Measurements from ENCODE around the gene FRMD5. TPM values are rescaled to one million over a fixed set of nuclear protein-coding genes. Genes with fewer than 3 reads are reported as not detected.

Gene FRMD5
- polyA plus RNA-seq, 1 donor from 2014 or later, result 0.30 TPM

- peaks cover 34 to 41% (median 35%) of the 10 kb centered on the region in 3 donors for H3K4me1 Mint-ChIP-seq
- H3K27ac Mint-ChIP-seq, result peak within 1 kb of the TSS; percentile 79 to 98 (median 97)
- H3K27me3 Mint-ChIP-seq, result no peaks in the 10 kb centered on the region
- H3K36me3 Mint-ChIP-seq, result no peaks in the 10 kb centered on the region
- peak within 1 kb of the TSS; percentile 94 to 100 (median 98) for H3K4me3 Mint-ChIP-seq
- H3K9me3 Mint-ChIP-seq, result no peaks in the 10 kb centered on the region
These were observed 370.5 kb downstream of the FRMD5 start, which contains the start of gene MFAP1 for GRCh38 chr15:43824302-43825246. TSS of gene MFAP1 (minus strand) at chr15:43824690. CDS start at chr15:43824569, 121 bp downstream.

DNA sequence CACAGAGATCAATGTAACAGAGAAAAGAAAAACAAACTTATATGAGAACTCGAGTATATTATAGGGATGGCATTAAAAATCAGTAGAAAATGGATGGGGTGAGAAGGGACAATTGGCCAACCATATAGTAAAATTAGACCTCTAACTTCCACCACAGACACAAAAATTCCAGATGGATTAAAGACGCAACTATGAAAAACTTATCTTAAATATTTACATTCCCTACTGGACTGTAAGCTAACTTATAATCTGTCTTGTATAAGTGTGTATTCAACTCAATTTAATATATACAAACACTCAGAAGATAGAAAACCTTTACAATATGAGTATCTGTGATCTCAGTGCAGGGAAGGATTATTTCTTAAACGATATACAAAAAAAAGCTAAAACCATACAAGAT lies 373.6 kb downstream of the FRMD5 start:
- Mint-ChIP-seq H3K9me3 (no peaks in the 10 kb centered on the region), H3K36me3 (no peaks in the 10 kb centered on the region), H3K27ac (peak overlapping the region in 1 of 3 donors; percentile 85), H3K27me3 (no peaks in the 10 kb centered on the region), H3K4me3 (peak overlapping the region in 3 of 4 donors; percentile 43 to 89 (median 79)), H3K4me1 (peaks cover 17 to 24% (median 18%) of the 10 kb centered on the region in 3 donors)

Other genes with a start within 250 kb of the FRMD5 start
- 46.7 TPM for gene GOLM2, start 93.4 kb upstream of the FRMD5 start, polyA plus RNA-seq
- 39.9 TPM for gene CTDSPL2, start 232.4 kb upstream of the FRMD5 start, polyA plus RNA-seq